GM23338 (cell line): ENCODE results near the gene GGCX. TPM values are rescaled to one million over a fixed set of nuclear protein-coding genes. Genes with fewer than 3 reads are reported as not detected.

ENCODE experiments used
- ATAC-seq: fragments of 200-7000 bp; cut with Tn5 transposase; 3 replicates; pipeline ENCODE4 v1.9.1; 2020
- DNase-seq: peaks from one replicate; pipeline ENCODE4 v3.0.0-alpha.2; 2015; ENCODE audit warnings: low spot score
- H2AFZ ChIP-seq: fragments of 200-600 bp; sonication (generic); 2 replicates; pipeline ENCODE4 v1.8.0; 2016; ENCODE audit warnings: antibody characterized with exemption, mild to moderate bottlenecking, moderate library complexity
- H3F3A ChIP-seq: fragments of 200-600 bp; sonication (generic); replicated peaks from 2 replicates; pipeline ENCODE4 v1.8.0; 2017; ENCODE audit warnings: antibody characterized with exemption, mixed run types, low read depth
- H3K27ac ChIP-seq: fragments of 200-600 bp; sonication (generic); 2 replicates; pipeline ENCODE4 v1.6.1; 2016; ENCODE audit warnings: low read depth
- H3K27me3 ChIP-seq: fragments of 200-600 bp; sonication (generic); 2 replicates; pipeline ENCODE4 v1.8.0; 2016; ENCODE audit warnings: mild to moderate bottlenecking, mixed run types, moderate library complexity; ENCODE audit not compliant: insufficient read depth
- H3K36me3 ChIP-seq: fragments of 200-600 bp; sonication (generic); 2 replicates; pipeline ENCODE4 v1.8.0; 2016; ENCODE audit warnings: mild to moderate bottlenecking; ENCODE audit not compliant: insufficient read depth
- H3K4me1 ChIP-seq: fragments of 200-600 bp; sonication (generic); 2 replicates; pipeline ENCODE4 v1.8.0; 2016; ENCODE audit warnings: mild to moderate bottlenecking, moderate library complexity; ENCODE audit not compliant: insufficient read depth
- H3K4me2 ChIP-seq: fragments of 200-600 bp; sonication (generic); 2 replicates; pipeline ENCODE4 v1.7.1; 2017; ENCODE audit warnings: mixed run types
- H3K4me3 ChIP-seq: fragments of 200-600 bp; sonication (generic); 2 replicates; pipeline ENCODE4 v1.6.1; 2016; ENCODE audit warnings: mixed run types
- H3K79me2 ChIP-seq: fragments of 200-600 bp; sonication (generic); replicated peaks from 2 replicates; pipeline ENCODE4 v1.8.0; 2017; ENCODE audit warnings: mild to moderate bottlenecking; ENCODE audit not compliant: insufficient read depth
- H3K9me2 ChIP-seq: fragments of 200-600 bp; sonication (generic); 2 replicates; pipeline ENCODE4 v1.8.0; 2017; ENCODE audit not compliant: insufficient read depth
- H4K20me1 ChIP-seq: fragments of 200-600 bp; sonication (generic); replicated peaks from 2 replicates; pipeline ENCODE4 v1.8.0; 2017; ENCODE audit warnings: mild to moderate bottlenecking; ENCODE audit not compliant: insufficient read depth
- H3K27ac Mint-ChIP-seq: 2 replicates; pipeline ENCODE4 v1.8.0; 2020; ENCODE audit warnings: inconsistent platforms, mild to moderate bottlenecking, moderate library complexity, mixed read lengths
- H3K27me3 Mint-ChIP-seq: 3 replicates; pipeline ENCODE4 v1.8.0; 2022; ENCODE audit warnings: low read depth, mild to moderate bottlenecking, moderate library complexity, mixed read lengths, inconsistent platforms; ENCODE audit not compliant: insufficient read depth, poor library complexity
- H3K36me3 Mint-ChIP-seq: 3 replicates; pipeline ENCODE4 v1.8.0; 2021; ENCODE audit warnings: low read depth, mild to moderate bottlenecking, inconsistent platforms, moderate library complexity, mixed read lengths
- H3K4me1 Mint-ChIP-seq: 3 replicates; pipeline ENCODE4 v1.8.0; 2020; ENCODE audit warnings: mild to moderate bottlenecking, inconsistent platforms, mixed read lengths
- H3K4me3 Mint-ChIP-seq: 3 replicates; pipeline ENCODE4 v1.8.0; 2021; ENCODE audit warnings: moderate library complexity, mild to moderate bottlenecking, inconsistent platforms, mixed read lengths
- H3K9me3 Mint-ChIP-seq: 3 replicates; pipeline ENCODE4 v1.8.0; 2020; ENCODE audit warnings: moderate library complexity, mild to moderate bottlenecking, inconsistent platforms, mixed read lengths
- CREB1 ChIP-seq: fragments of 250-450 bp; sonication (Bioruptor Pico); IDR thresholded peaks from 2 replicates; pipeline ENCODE4 v1.5.0; 2020; ENCODE audit warnings: low read depth, mild to moderate bottlenecking, moderate library complexity
- CTCF ChIP-seq, 2 experiments: fragments of 200-600 bp in 1 of 2; sonication (generic) in 1 of 2; conservative IDR thresholded peaks; 2 replicates each; pipeline versions ENCODE4 v1.5.1 to v1.6.1; 2016 to 2017; ENCODE audit warnings: antibody characterized with exemption in 2 of 2, low read depth in 2 of 2, mild to moderate bottlenecking in 2 of 2, moderate library complexity in 1 of 2
- ETS1 ChIP-seq: IDR thresholded peaks from 2 replicates; pipeline ENCODE4 v1.6.1; 2016; ENCODE audit warnings: antibody characterized with exemption
- EZH2 ChIP-seq: fragments of 200-600 bp; sonication (generic); IDR thresholded peaks from one replicate; pipeline ENCODE4 v1.8.0; 2017; ENCODE audit warnings: antibody characterized with exemption, mild to moderate bottlenecking, low read depth; ENCODE audit not compliant: unreplicated experiment
- EZH2phosphoT487 ChIP-seq: fragments of 200-600 bp; sonication (generic); IDR thresholded peaks from one replicate; pipeline ENCODE4 v1.8.1; 2018; ENCODE audit warnings: antibody characterized with exemption; ENCODE audit not compliant: unreplicated experiment
- JUNB ChIP-seq: IDR thresholded peaks from one replicate; pipeline ENCODE4 v1.6.1; 2016; ENCODE audit warnings: antibody characterized with exemption; ENCODE audit not compliant: unreplicated experiment
- NANOG ChIP-seq: IDR thresholded peaks from 2 replicates; pipeline ENCODE4 v1.6.1; 2016; ENCODE audit warnings: antibody characterized with exemption, borderline replicate concordance
- POLR2AphosphoS5 ChIP-seq: IDR thresholded peaks from 2 replicates; pipeline ENCODE4 v1.6.1; 2016; ENCODE audit warnings: antibody characterized with exemption, low read depth
- REST ChIP-seq: IDR thresholded peaks from one replicate; pipeline ENCODE4 v1.6.1; 2018; ENCODE audit warnings: antibody characterized with exemption; ENCODE audit not compliant: unreplicated experiment
- STAT1 ChIP-seq: IDR thresholded peaks from one replicate; pipeline ENCODE4 v1.6.1; 2016; ENCODE audit warnings: antibody characterized with exemption; ENCODE audit not compliant: unreplicated experiment
- ZNF114 ChIP-seq: fragments of 250-450 bp; sonication (Bioruptor Pico); IDR thresholded peaks from 2 replicates; pipeline ENCODE4 v1.5.0; 2020; ENCODE audit warnings: mild to moderate bottlenecking, moderate library complexity
- ZNF331 ChIP-seq: fragments of 250-450 bp; sonication (Bioruptor Pico); IDR thresholded peaks from 2 replicates; pipeline ENCODE4 v1.5.0; 2020; ENCODE audit warnings: low read depth, mild to moderate bottlenecking, moderate library complexity
- ZNF462 ChIP-seq: fragments of 250-450 bp; sonication (Bioruptor Pico); IDR thresholded peaks from 2 replicates; pipeline ENCODE4 v1.5.0; 2020; ENCODE audit warnings: mild to moderate bottlenecking, moderate library complexity
- polyA plus RNA-seq: library from polyadenylated mRNA; unstranded; fragments of >200 nt; fragmentation: Nextera tagmentation; extraction: Ambion mirVana; gene quantifications from 2 replicates; pipeline ENCODE4 v1.2.1, GENCODE V29; 2016
- total RNA-seq: library from RNA; depleted of rRNA; stranded (reverse); fragments of >200 nt; shearing (Covaris generic); gene quantifications from 2 replicates; pipeline ENCODE4 v1.2.3, GENCODE V29; 2014

The GGCX gene
- total and polyA plus RNA-seq, 2 experiments from 2014 or later = 14.4 to 36.2 TPM

- no peak for TF ChIP-seq NANOG
- TF ChIP-seq ZNF331 (CRISPR knock-in tag) = no peak
- TF ChIP-seq POLR2AphosphoS5 = no peak
- no peak for TF ChIP-seq EZH2
- no peak for TF ChIP-seq ETS1
Measured at GRCh38 chr2:85549826-85550225, 11.5 kb downstream of the GGCX start (continued).

GRCh38 chr2:85549095-85549494 lies 12.2 kb downstream of the GGCX start:
- Histone ChIP-seq H3K9me2 (no peaks in the 10 kb centered on the region), H3K4me3 (no peak overlapping the region), H3K4me2 (no peak overlapping the region), H3K4me1 (no peaks in the 10 kb centered on the region), H3K27me3 (no peaks in the 10 kb centered on the region), H3K36me3 (peaks cover 41% of the 10 kb centered on the region), H3K27ac (no peak overlapping the region), H3F3A (peaks cover 34% of the 10 kb centered on the region), H3K79me2 (no peaks in the 10 kb centered on the region), H4K20me1 (no peaks in the 10 kb centered on the region), H2AFZ (no peak overlapping the region)
- no peak for ATAC-seq
- no peak for DNase-seq
- H3K4me3 Mint-ChIP-seq = no peak overlapping the region
- H3K27me3 Mint-ChIP-seq = peaks cover 18% of the 10 kb centered on the region
- H3K9me3 Mint-ChIP-seq = no peaks in the 10 kb centered on the region; the same call in 2 of the 3 replicates
- H3K4me1 Mint-ChIP-seq = peaks cover 12% of the 10 kb centered on the region; the same call in 2 of the 3 replicates
- peaks cover 78% of the 10 kb centered on the region for H3K36me3 Mint-ChIP-seq
- no peak overlapping the region for H3K27ac Mint-ChIP-seq
- no peak for TF ChIP-seq ZNF114 (CRISPR knock-in tag)
- TF ChIP-seq CREB1 = no peak
- no peak for TF ChIP-seq ZNF331 (CRISPR knock-in tag)
- TF ChIP-seq REST = no peak
- no peak for TF ChIP-seq EZH2
- no peak for TF ChIP-seq STAT1
- TF ChIP-seq EZH2phosphoT487 = no peak
- no peak for TF ChIP-seq JUNB
- no peak for TF ChIP-seq NANOG
- no peak for TF ChIP-seq POLR2AphosphoS5
- no peak for TF ChIP-seq ZNF462 (CRISPR knock-in tag)
- TF ChIP-seq CTCF (conservative IDR thresholded peaks at IDR 0.05; ENCODE audit: low read depth in 2 of 2) = no peak
